ENCODE data around the gene CEND1. TPM values are rescaled to one million over a fixed set of nuclear protein-coding genes. Genes with fewer than 3 reads are reported as not detected.

CEND1 gene
- total and polyA plus RNA-seq, 2 of the 13 experiments (the other 11 are each of a cell fraction or from before 2014, with no cell fraction given), result not detected

DNA sequence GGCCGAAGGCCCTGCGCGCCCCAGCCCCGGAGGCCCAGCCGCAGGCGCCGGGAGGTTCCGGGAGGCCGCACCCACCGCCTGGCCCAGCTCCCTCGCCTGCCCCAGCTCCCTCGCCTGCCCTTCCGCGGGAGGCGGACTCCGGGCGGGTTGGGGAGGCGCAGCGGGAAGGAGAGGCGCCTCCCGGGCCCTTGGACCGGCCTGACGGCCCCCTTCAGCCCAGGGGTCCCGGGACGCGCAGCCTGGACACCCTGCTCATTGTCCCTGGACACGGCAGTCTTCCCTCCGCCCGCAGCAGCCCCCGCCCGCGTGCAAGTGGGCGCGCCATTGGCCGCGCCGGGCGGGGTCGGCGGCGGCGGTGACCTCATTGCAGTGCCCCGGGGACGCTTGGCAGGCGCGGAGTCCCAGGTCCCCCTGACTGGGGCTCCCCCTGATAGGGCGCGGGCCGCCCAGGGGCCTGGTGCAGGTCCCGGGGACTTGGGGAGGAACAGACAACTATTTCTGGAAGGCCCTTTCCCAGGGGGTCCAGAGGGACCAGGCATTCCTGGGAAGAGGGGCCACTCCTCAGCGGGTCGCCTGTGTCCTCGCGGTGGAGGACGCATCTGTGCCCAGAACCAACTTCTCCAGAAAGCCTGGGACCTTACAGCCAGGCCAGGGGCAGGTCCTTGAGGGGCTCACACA lies 43.4 kb upstream of the CEND1 start (continued):
- TF ChIP-seq, protein P1, sequence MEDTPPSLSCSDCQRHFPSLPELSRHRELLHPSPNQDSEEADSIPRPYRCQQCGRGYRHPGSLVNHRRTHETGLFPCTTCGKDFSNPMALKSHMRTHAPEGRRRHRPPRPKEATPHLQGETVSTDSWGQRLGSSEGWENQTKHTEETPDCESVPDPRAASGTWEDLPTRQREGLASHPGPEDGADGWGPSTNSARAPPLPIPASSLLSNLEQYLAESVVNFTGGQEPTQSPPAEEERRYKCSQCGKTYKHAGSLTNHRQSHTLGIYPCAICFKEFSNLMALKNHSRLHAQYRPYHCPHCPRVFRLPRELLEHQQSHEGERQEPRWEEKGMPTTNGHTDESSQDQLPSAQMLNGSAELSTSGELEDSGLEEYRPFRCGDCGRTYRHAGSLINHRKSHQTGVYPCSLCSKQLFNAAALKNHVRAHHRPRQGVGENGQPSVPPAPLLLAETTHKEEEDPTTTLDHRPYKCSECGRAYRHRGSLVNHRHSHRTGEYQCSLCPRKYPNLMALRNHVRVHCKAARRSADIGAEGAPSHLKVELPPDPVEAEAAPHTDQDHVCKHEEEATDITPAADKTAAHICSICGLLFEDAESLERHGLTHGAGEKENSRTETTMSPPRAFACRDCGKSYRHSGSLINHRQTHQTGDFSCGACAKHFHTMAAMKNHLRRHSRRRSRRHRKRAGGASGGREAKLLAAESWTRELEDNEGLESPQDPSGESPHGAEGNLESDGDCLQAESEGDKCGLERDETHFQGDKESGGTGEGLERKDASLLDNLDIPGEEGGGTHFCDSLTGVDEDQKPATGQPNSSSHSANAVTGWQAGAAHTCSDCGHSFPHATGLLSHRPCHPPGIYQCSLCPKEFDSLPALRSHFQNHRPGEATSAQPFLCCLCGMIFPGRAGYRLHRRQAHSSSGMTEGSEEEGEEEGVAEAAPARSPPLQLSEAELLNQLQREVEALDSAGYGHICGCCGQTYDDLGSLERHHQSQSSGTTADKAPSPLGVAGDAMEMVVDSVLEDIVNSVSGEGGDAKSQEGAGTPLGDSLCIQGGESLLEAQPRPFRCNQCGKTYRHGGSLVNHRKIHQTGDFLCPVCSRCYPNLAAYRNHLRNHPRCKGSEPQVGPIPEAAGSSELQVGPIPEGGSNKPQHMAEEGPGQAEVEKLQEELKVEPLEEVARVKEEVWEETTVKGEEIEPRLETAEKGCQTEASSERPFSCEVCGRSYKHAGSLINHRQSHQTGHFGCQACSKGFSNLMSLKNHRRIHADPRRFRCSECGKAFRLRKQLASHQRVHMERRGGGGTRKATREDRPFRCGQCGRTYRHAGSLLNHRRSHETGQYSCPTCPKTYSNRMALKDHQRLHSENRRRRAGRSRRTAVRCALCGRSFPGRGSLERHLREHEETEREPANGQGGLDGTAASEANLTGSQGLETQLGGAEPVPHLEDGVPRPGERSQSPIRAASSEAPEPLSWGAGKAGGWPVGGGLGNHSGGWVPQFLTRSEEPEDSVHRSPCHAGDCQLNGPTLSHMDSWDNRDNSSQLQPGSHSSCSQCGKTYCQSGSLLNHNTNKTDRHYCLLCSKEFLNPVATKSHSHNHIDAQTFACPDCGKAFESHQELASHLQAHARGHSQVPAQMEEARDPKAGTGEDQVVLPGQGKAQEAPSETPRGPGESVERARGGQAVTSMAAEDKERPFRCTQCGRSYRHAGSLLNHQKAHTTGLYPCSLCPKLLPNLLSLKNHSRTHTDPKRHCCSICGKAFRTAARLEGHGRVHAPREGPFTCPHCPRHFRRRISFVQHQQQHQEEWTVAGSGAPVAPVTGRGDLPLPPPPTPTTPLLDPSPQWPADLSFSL (CRISPR knock-in tag; IDR thresholded peaks at IDR 0.05), result no peak
- TF ChIP-seq RAD21 (CRISPR knock-in tag; IDR thresholded peaks at IDR 0.05) (peak; percentile 41; the same call in 1 of the 2 replicates), HIC2 (CRISPR knock-in tag; IDR thresholded peaks at IDR 0.05; ENCODE audit: low read depth) (no peak), SMAD1 (CRISPR knock-in tag; IDR thresholded peaks at IDR 0.05; ENCODE audit: borderline replicate concordance, low read depth) (no peak), ATF7 (IDR thresholded peaks at IDR 0.05) (no peak), ATF7 (CRISPR knock-in tag; IDR thresholded peaks at IDR 0.05) (peak; percentile 70; the same call in 1 of the 2 replicates), ZBTB1 (CRISPR knock-in tag; IDR thresholded peaks at IDR 0.05; ENCODE audit: borderline replicate concordance) (no peak), ZNF484 (CRISPR knock-in tag; IDR thresholded peaks at IDR 0.05; ENCODE audit: borderline replicate concordance, low read depth) (no peak), MAX (IDR thresholded peaks at IDR 0.05) (peak; percentile 12), PAX8 (CRISPR knock-in tag; IDR thresholded peaks at IDR 0.05; ENCODE audit: borderline replicate concordance) (no peak), ATF4 (CRISPR knock-in tag; IDR thresholded peaks at IDR 0.05) (no peak), MAFF (IDR thresholded peaks at IDR 0.05; ENCODE audit: low read depth, low read length) (no peak), CHD4 (IDR thresholded peaks at IDR 0.05; ENCODE audit: borderline replicate concordance, low read length) (no peak), DPF2 (CRISPR knock-in tag; IDR thresholded peaks at IDR 0.05; ENCODE audit: borderline replicate concordance, low read depth) (no peak), SNAI1 (CRISPR knock-in tag; IDR thresholded peaks at IDR 0.05; ENCODE audit: borderline replicate concordance) (no peak), ZNF432 (CRISPR knock-in tag; IDR thresholded peaks at IDR 0.05; ENCODE audit: borderline replicate concordance) (no peak)
- TF ChIP-seq, protein P2, sequence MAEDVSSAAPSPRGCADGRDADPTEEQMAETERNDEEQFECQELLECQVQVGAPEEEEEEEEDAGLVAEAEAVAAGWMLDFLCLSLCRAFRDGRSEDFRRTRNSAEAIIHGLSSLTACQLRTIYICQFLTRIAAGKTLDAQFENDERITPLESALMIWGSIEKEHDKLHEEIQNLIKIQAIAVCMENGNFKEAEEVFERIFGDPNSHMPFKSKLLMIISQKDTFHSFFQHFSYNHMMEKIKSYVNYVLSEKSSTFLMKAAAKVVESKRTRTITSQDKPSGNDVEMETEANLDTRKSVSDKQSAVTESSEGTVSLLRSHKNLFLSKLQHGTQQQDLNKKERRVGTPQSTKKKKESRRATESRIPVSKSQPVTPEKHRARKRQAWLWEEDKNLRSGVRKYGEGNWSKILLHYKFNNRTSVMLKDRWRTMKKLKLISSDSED (CRISPR knock-in tag; IDR thresholded peaks at IDR 0.05), result no peak

Data from HepG2 (cell line).